Keratinocyte (primary cell): ENCODE results near the gene ATM. TPM values are rescaled to one million over a fixed set of nuclear protein-coding genes. Genes with fewer than 3 reads are reported as not detected.

ENCODE experiments used
- DNase-seq: peaks from one replicate; pipeline ENCODE4 v3.0.0-alpha.2; 2011; ENCODE audit warnings: low read depth, missing footprints, low spot score
- FAIRE-seq: peaks from 2 replicates; lab custom pipeline; 2011; peaks lifted over from hg19 to GRCh38; lab: Jason Lieb, UNC
- H2AFZ ChIP-seq: 2 replicates; pipeline ENCODE4 v1.6.0; 2012; ENCODE audit warnings: low read length, control low read depth, inconsistent platforms; ENCODE audit not compliant: control insufficient read depth
- H3K27ac ChIP-seq: 2 replicates; pipeline ENCODE4 v1.5.1; 2011; ENCODE audit warnings: low read length; ENCODE audit not compliant: control insufficient read depth, insufficient read depth
- H3K27me3 ChIP-seq: 3 replicates; pipeline ENCODE4 v1.6.0; 2011; ENCODE audit warnings: low read length; ENCODE audit not compliant: control insufficient read depth, insufficient read depth; ENCODE audit errors: extremely low read depth
- H3K36me3 ChIP-seq, 2 experiments: 2 replicates in 1 of 2; 3 replicates in 1 of 2; pipeline ENCODE4 v1.5.1; 2011; ENCODE audit warnings: low read length in 2 of 2, mild to moderate bottlenecking in 1 of 2; ENCODE audit not compliant: control insufficient read depth in 2 of 2, insufficient read depth in 2 of 2; ENCODE audit errors: extremely low read depth in 1 of 2
- H3K4me1 ChIP-seq: 3 replicates; pipeline ENCODE4 v1.5.1; 2011; ENCODE audit warnings: low read length; ENCODE audit not compliant: control insufficient read depth, insufficient read depth; ENCODE audit errors: extremely low read depth
- H3K4me2 ChIP-seq: 3 replicates; pipeline ENCODE4 v1.6.0; 2011; ENCODE audit warnings: low read depth, low read length; ENCODE audit not compliant: control insufficient read depth, insufficient read depth; ENCODE audit errors: extremely low read depth
- H3K4me3 ChIP-seq, 3 experiments: fragments of 200-600 bp in 1 of 3; sonication (generic) in 1 of 3; 2 replicates in 2 of 3; 3 replicates in 1 of 3; pipeline ENCODE4 v1.5.1; 2011 to 2016; ENCODE audit warnings: low read length in 3 of 3, mild to moderate bottlenecking in 3 of 3, control low read depth in 2 of 3, inconsistent platforms in 1 of 3, low read depth in 1 of 3, mixed read lengths in 1 of 3, mixed run types in 1 of 3, moderate library complexity in 1 of 3; ENCODE audit not compliant: control insufficient read depth in 2 of 3, insufficient read depth in 2 of 3; ENCODE audit errors: extremely low read depth in 1 of 3
- H3K79me2 ChIP-seq: 2 replicates; pipeline ENCODE4 v1.6.0; 2012; ENCODE audit warnings: low read length; ENCODE audit not compliant: control insufficient read depth, insufficient read depth
- H3K9ac ChIP-seq: 3 replicates; pipeline ENCODE4 v1.6.0; 2011; ENCODE audit warnings: low read length; ENCODE audit not compliant: control insufficient read depth, insufficient read depth; ENCODE audit errors: extremely low read depth
- H3K9me1 ChIP-seq: 3 replicates; pipeline ENCODE4 v1.6.0; 2011; ENCODE audit warnings: low read length; ENCODE audit not compliant: control insufficient read depth, insufficient read depth; ENCODE audit errors: extremely low read depth
- H3K9me3 ChIP-seq: 2 replicates; pipeline ENCODE4 v1.5.1; 2012; ENCODE audit warnings: low read depth, low read length; ENCODE audit not compliant: control insufficient read depth
- H4K20me1 ChIP-seq: 3 replicates; pipeline ENCODE4 v1.6.0; 2011; ENCODE audit warnings: low read length; ENCODE audit not compliant: control insufficient read depth, insufficient read depth; ENCODE audit errors: extremely low read depth
- CTCF ChIP-seq, 3 experiments: IDR thresholded peaks in 1 of 3; conservative IDR thresholded peaks in 1 of 3; optimal IDR thresholded peaks in 1 of 3; 2 replicates in 2 of 3; 3 replicates in 1 of 3; pipeline versions ENCODE3 to v1.5.1; 2011; ENCODE audit warnings: low read length in 3 of 3, mild to moderate bottlenecking in 3 of 3, moderate library complexity in 2 of 3, control low read depth in 1 of 3, inconsistent platforms in 1 of 3; ENCODE audit not compliant: insufficient read depth in 2 of 3; ENCODE audit errors: extremely low read depth in 1 of 3
- EZH2 ChIP-seq: IDR thresholded peaks from one replicate; pipeline ENCODE4 v1.6.1; 2012; ENCODE audit warnings: inconsistent platforms, mild to moderate bottlenecking, low read length, moderate library complexity
- dilution Hi-C: fragments of 300-500 bp; cut with MboI; formaldehyde crosslinking; loops from one replicate; pipeline ENCODE4 v1.7.0; 2020; ENCODE audit warnings: low sequenced_read_pairs; ENCODE audit not compliant: extremely low pct_ligation_motif_present
- polyA plus RNA-seq, 5 experiments: library from polyadenylated mRNA; depleted of rRNA in 3 of 5; stranded (reverse) in 3 of 5; stranded (forward) in 1 of 5; unstranded in 1 of 5; fragments of >200 nt; gene quantifications; 1 replicate in 1 of 5; 2 replicates in 3 of 5; 3 replicates in 1 of 5; pipeline versions ENCODE4 v1.2.1 to v1.2.3, GENCODE V29; 2011 to 2012; ENCODE audit warnings: missing spikeins in 2 of 5, low read depth in 1 of 5, low replicate concordance in 1 of 5

Gene ATM
- polyA plus RNA-seq, 1 donor (not counting 4 experiments of a cell fraction or from before 2014, with no cell fraction given), result 28.5 TPM

GRCh38 chr11:108218455-108218854 lies 4.4 kb upstream of the ATM start:
- DNase-seq (no peak), FAIRE-seq (no peak)
- H3K9me3 ChIP-seq, result no peaks in the 10 kb centered on the region
- no peaks in the 10 kb centered on the region for H3K36me3 ChIP-seq
- H3K4me1 ChIP-seq, result peaks cover 10% of the 10 kb centered on the region
- H3K27ac ChIP-seq, result no peak overlapping the region
- no peaks in the 10 kb centered on the region for H3K27me3 ChIP-seq
- no peaks in the 10 kb centered on the region for H3K9me1 ChIP-seq
- no peak overlapping the region for H2AFZ ChIP-seq
- dilution Hi-C loops, result no loop called here
- no peak overlapping the region for H3K4me3 ChIP-seq
- H3K9ac ChIP-seq, result no peak overlapping the region
- TF ChIP-seq EZH2 (no peak), CTCF (optimal IDR thresholded peaks at IDR 0.05 in 1 of 3, IDR thresholded peaks at IDR 0.05 in 1 of 3, conservative IDR thresholded peaks at IDR 0.05 in 1 of 3; ENCODE audit: extremely low read depth in 1 of 3, insufficient read depth in 2 of 3, low read length in 3 of 3) (no peak)
- H4K20me1 ChIP-seq, result peaks cover 3% of the 10 kb centered on the region
- H3K4me2 ChIP-seq, result no peak overlapping the region
- H3K79me2 ChIP-seq, result peaks cover 78% of the 10 kb centered on the region

- FAIRE-seq (no peak), DNase-seq (no peak)
- Histone ChIP-seq H3K27me3 (no peaks in the 10 kb centered on the region), H3K4me2 (no peak overlapping the region), H2AFZ (no peak overlapping the region), H3K9me3 (no peaks in the 10 kb centered on the region), H3K27ac (no peak overlapping the region), H3K36me3 (no peaks in the 10 kb centered on the region), H3K9me1 (no peaks in the 10 kb centered on the region), H3K79me2 (peaks cover 78% of the 10 kb centered on the region), H3K9ac (no peak overlapping the region), H3K4me3 (no peak overlapping the region), H4K20me1 (peaks cover 3% of the 10 kb centered on the region), H3K4me1 (peaks cover 16% of the 10 kb centered on the region)
- TF ChIP-seq CTCF (optimal IDR thresholded peaks at IDR 0.05 in 1 of 3, IDR thresholded peaks at IDR 0.05 in 1 of 3, conservative IDR thresholded peaks at IDR 0.05 in 1 of 3; ENCODE audit: extremely low read depth in 1 of 3, insufficient read depth in 2 of 3, low read length in 3 of 3), result no peak
- no peak for TF ChIP-seq EZH2
- dilution Hi-C loops, result no loop called here
Measured at GRCh38 chr11:108218912-108219783, 3.7 kb upstream of the ATM start.
